LNCaP clone FGC (cell line): ENCODE measurements around the gene ARMH3.

Experiments used
- DNase-seq: peaks from one replicate; pipeline ENCODE4 v3.0.0-alpha.2; 2011; ENCODE audit warnings: low read depth
- H3K4me3 ChIP-seq: 2 replicates; pipeline ENCODE4 v1.5.1; 2011; ENCODE audit warnings: mild to moderate bottlenecking, low read depth, low read length, control low read depth
- TF ChIP-seq, protein P1 (sequence below): IDR thresholded peaks from 2 replicates; pipeline ENCODE4 v1.5.1; 2012; ENCODE audit warnings: mild to moderate bottlenecking; ENCODE audit not compliant: control insufficient read depth, insufficient read depth; ENCODE audit errors: extremely low read depth

ARMH3 gene

DNA sequence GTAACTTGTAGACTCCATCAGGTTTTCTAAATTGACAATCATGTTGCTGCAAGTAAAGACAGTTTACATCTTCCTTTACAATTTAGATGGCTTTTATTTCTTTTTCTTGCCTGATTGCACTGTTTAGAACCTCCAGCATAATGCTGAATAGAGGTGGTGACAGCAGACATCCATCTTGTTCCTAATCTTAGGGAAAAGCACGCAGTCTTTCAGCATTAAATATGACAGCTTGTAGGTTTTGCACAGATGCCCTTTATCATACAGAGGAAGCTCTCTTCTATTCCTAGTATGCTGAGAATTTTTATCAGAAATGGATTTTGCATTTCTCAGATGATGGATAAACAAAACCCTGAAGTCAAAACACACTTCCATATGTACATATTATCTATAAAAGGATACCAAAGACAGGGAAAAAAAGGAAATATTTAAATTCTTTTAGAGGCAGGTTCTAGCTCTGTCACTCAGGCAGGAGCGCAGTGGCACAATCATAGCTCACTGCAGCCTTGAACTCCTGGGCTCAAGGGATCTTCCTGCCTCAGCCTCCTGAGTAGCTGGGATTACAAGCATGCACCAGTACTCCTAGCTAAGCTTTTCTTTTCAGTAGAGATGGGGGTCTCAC is 143.3 kb downstream of the ARMH3 start:
- no peak overlapping the region for H3K4me3 ChIP-seq
- no peak for DNase-seq
- TF ChIP-seq, protein P1, sequence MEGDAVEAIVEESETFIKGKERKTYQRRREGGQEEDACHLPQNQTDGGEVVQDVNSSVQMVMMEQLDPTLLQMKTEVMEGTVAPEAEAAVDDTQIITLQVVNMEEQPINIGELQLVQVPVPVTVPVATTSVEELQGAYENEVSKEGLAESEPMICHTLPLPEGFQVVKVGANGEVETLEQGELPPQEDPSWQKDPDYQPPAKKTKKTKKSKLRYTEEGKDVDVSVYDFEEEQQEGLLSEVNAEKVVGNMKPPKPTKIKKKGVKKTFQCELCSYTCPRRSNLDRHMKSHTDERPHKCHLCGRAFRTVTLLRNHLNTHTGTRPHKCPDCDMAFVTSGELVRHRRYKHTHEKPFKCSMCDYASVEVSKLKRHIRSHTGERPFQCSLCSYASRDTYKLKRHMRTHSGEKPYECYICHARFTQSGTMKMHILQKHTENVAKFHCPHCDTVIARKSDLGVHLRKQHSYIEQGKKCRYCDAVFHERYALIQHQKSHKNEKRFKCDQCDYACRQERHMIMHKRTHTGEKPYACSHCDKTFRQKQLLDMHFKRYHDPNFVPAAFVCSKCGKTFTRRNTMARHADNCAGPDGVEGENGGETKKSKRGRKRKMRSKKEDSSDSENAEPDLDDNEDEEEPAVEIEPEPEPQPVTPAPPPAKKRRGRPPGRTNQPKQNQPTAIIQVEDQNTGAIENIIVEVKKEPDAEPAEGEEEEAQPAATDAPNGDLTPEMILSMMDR, result no peak

DNA sequence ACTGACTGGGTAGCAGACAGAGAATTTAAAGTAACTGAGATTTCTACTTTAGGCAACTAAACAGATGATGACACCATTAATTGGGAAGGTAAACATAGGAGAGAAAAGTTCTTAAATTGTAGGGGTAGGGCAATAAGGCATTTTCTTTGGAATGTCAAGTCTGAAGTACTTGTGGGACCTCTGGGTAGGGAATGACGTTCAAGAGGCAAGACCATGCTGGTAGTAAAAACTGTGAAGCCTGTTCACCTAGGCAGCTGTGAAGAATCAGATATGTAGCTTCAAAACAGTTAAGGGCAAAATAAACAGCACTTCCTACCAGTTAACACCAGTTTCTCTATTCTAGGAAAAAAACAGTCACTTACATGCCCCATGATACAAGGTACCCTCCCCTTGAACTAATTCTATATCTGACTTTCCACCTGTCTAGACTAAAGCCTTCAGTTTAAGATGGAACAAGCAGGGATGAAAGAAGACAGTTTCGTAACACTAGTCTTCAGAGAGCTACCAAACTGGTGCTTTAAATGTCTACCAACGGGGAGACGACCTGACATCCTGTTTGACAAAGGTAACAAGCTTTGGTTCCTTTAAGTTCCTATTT is 149.3 kb downstream of the ARMH3 start:
- TF ChIP-seq, protein P1, result no peak
- DNase-seq, result no peak

DNA sequence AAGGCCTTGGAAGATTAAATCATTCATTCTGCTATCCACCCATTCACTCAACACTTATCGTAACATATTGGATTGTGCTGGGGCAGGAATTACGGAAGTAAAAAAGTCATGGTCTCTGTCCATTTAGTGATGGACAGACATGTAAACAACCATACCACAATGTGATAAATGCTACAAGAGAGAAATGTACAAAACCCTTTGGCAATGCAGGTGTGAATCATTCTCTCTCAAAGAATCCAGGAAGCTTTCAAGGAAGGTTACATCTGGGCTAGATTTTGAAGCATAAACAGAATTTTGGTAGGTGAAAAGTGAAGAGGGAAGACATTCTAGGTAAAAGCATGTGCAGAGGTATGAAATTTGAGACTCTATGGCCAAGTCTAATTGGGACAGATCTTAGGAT is 150.7 kb downstream of the ARMH3 start:
- DNase-seq, result no peak
- TF ChIP-seq, protein P1, result no peak
- no peak overlapping the region for H3K4me3 ChIP-seq

More for the DNA sequence above, 149.3 kb downstream of the ARMH3 start:
- H3K4me3 ChIP-seq, result no peak overlapping the region

DNA sequence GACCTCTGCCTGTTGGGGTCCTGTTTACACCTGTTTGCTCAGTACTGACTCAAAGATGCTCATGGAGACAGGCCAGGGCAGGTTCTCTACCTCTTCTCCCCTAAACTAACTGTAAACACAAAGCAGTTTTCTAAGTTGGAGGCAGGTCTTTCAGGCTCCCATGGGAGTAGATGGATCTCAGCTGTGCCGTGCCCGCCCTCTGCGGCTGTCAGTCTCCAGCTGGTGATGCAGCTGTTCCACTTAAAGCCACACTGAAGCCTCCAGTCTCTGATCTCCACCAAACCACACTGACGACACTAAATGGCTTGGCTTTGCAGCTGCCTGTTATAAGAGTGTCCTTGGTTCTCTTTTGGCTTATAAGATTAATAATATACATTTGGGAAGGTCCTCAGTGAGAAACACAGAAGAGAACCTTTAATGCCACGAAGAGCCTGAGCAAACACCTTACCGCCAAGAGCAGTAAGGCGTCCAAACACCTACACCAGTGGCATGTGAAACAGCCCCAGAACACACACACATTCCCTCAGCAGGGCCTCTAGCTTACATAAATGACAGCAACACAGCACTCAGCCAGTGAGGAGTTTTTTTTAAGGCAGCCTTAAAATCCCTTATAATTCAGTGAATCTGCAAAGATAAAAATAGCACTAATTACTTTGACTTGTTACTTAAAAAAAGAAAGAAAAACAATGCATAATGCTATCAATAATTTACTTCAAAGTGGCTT is 152.0 kb downstream of the ARMH3 start:
- no peak for DNase-seq
- TF ChIP-seq, protein P1, result no peak
- no peak overlapping the region for H3K4me3 ChIP-seq

DNA sequence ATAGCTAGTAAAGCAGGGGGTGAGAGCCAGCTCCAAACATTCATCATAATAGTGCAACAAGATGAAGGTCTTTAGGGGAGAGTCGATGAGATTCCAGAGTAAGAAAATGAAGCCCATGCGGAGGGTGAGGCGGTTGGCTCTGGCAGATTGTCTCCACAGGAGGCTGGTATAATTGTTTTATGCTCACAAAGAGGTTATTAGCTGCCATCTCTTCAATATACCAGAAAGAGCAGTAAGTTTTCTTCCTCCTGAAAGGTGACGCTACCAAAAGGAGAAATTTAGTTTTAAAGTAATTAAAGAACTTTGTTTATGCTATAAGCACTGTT is 153.2 kb downstream of the ARMH3 start:
- TF ChIP-seq, protein P1, result no peak
- no peak for DNase-seq
- H3K4me3 ChIP-seq, result no peak overlapping the region

DNA sequence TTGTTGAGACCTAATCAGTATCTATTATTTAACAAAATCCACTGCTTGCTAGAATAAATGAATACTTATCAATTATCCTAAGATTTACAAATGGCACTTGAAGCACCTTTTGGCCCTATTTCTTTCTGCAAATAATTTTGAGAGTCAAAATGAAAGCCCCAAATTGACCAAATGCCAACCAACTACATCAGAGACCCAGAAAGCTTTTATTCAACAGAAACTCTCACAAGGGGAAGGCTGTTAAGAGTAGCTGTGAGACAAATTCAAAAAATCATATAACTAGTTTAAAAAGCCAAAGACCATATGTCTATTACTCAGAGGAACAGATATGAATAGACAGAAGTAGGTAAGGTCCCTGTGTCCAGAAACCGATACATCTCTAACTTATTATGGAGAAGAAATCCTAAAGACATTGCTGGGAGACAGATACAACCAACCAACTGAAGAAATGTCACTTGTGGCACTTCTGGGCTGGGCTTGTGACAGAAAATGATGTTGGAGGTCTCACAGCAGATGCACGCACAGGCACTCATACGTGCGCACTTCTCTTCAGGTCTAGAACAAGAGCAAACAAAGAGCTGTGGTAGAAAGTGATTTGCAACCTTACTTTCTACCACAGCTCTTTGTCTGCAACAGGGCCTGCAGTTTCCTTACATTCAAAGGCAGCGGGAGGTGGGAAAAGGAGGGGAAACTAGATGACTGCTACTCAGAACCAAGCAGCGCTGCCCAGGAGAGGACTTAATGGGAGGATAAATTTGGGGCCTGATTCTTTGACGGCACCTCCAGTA is 153.7 kb downstream of the ARMH3 start:
- no peak for DNase-seq
- no peak overlapping the region for H3K4me3 ChIP-seq
- TF ChIP-seq, protein P1, result no peak
